ENCODE data around the gene CD59.
"Not testable (repeated sequence)": the region's sequence is repeated elsewhere in the genome, so short reads cannot be mapped to it uniquely, and the experiment has no call there.

Gene CD59

GRCh38 chr11:33722590-33723234 is 13.5 kb downstream of the CD59 start:
- intact Hi-C loops (cut with DNase I), result no loop called here
- DNase-seq, result no peak

GRCh38 chr11:33721984-33722383 is 14.2 kb downstream of the CD59 start:
- intact Hi-C loops (cut with DNase I), result no loop called here
- no peak for DNase-seq

DNA sequence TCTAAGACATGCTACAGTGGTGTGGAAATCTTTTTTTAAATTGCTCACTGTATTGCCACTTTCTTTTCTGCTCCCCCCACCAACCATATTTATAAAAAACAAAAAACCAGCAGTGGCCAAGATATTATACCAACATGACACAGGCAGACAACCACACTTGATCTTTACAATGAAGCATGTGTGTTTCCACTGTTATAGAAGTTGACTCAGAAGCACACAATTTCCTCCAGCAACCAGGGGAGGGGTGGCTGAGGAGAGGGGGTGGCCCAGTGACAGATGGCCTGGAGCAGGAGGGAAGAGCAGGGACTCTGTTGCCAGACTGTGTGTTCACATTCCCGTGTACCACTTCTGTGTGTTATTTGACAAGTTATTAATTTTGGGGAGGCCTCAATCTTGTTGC is 14.8 kb downstream of the CD59 start:
- no peak for DNase-seq
- intact Hi-C loops (cut with DNase I), result no loop called here

DNA sequence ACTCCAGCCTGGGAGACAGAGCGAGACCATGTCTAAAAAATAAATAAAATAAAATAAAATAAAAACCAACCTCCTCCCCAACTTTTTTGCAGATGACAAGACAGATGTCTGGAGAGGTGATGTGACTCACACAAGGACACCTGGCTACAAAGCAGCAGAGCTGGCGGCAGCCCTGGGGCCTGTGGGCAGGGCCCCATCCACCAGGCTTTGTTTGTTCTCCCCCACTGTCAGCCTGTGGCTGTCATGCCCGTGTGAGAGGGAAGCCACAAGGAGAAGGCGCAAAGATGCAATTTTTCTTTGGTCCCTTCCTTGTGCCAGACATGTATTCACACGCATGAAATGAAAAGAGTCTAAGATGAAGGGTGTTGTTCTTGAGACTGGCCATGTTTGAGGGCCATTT is 16.6 kb downstream of the CD59 start:
- intact Hi-C loops (cut with DNase I), result no loop called here

DNA sequence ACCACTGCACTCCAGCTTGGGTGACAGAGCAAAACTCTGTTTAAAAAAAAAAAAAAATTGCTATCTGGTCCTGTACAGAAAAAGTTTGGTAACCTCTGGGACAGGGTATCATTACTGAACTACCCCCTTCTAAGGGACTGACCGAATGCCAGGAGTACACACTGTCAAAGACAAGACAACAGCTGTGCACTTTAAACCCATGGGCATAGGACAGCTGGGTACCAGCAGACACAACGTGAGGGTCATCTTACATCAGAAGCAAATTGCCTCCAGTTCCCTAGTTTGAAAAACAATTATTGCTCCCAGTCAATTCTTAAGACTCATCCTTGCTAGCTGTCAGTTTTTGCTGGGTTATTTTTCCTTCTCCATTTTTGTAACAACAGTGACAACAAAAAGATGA is 17.8 kb downstream of the CD59 start:
- DNase-seq, result no peak
- intact Hi-C loops (cut with DNase I), result no loop called here

More for the DNA sequence above, 16.6 kb downstream of the CD59 start:
- no peak for DNase-seq

DNA sequence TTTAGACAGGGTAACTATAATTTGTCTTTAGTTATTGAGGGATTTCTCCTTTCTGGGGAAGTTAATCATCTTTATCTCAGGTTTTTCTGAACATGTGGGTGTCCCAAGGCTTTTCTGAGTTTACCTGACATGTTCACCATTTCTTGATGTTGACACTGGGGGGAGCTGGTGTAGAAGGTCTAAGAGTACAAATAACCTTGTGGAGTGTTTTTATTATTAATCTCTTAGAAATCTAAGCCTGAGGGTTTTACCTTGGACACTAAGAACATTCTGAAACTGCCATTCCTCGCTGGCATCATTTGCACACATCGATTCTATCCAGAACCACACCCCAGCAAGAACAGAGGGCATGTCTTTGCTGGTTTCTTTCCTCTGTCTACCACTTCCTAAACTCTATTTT is 20.0 kb downstream of the CD59 start:
- DNase-seq, result peak in 6 of 42 donors; percentile 35 to 67 (median 45)
- intact Hi-C loops (cut with DNase I), result no loop called here

GRCh38 chr11:33713856-33714398 is 22.3 kb downstream of the CD59 start:
- no peak for DNase-seq
- intact Hi-C loops (cut with DNase I), result no loop called here

GRCh38 chr11:33713151-33713855 is 22.9 kb downstream of the CD59 start:
- no peak for DNase-seq
- intact Hi-C loops (cut with DNase I), result no loop called here

GRCh38 chr11:33712436-33712835 is 23.8 kb downstream of the CD59 start:
- intact Hi-C loops (cut with DNase I), result no loop called here
- no peak for DNase-seq

DNA sequence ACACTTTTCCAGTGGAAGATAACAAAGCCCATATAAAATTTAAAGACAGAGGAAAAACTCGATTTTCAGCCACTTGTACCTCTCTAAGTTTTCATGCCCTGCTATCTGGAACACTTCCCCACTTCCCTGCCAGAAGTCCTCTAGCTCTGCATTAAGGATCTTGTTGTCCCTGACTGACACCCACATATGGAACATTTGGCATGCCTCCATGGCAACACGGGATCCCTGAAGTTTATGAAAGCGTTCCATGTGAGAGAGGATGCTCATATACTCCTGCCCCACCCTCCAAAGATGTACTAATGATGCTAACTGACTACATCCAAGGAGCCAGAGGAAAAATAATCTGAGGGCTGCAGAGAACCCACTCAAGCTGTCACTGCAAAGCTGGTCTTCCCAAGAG is 26.8 kb downstream of the CD59 start:
- DNase-seq, result peak in 18 of 42 donors; percentile 19 to 68 (median 49)
- intact Hi-C loops (cut with DNase I), result no loop called here

- DNase-seq, result peak in 1 of 42 donors; percentile 9
- intact Hi-C loops (cut with DNase I), result no loop called here
These were observed 27.2 kb downstream of the CD59 start for GRCh38 chr11:33708985-33709384.

DNA sequence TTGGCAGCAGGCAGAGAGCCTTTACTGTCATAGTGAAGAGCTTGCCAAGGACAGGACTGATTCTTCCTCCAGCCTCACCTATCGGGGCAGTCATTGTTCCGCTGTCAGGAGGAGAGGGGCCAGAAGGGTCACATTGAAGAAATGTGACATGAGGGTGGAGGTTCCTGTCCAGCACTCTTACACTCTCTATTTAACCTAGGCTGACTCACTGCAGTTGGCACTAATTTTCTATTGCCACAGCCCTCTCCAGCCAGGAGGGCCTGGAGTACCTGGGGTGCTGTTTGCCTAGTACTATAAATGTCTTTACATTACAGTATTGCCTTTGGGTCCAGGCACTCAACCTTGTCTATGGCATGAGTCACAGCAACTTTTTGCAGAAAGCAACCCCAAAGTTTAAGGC is 28.4 kb downstream of the CD59 start:
- intact Hi-C loops (cut with DNase I), result not testable (repeated sequence)

GRCh38 chr11:33706966-33707365 is 29.3 kb downstream of the CD59 start:
- no peak for DNase-seq
- intact Hi-C loops (cut with DNase I), result no loop called here

More for the DNA sequence above, 28.4 kb downstream of the CD59 start:
- not testable (repeated sequence) for DNase-seq

DNA sequence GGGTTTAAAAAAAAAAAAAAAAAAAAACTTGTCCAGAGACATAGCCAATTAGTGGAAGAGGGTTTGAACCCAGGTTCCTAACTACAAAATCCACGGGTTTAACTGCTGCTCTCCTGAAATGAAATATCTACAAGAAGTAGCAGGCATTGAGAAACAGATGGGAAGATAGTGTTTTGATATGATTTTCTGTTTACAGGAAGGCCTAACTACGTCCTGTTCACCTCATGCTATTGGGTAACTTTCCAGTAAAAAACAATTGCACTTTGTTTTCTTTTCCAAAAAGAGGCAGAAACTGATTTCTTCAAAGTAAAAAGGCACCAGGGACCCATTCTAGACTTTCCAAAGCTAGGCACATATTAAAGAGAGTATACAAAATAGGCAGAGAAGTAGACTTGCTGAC is 29.7 kb downstream of the CD59 start:
- intact Hi-C loops (cut with DNase I), result no loop called here
- DNase-seq, result no peak

DNA sequence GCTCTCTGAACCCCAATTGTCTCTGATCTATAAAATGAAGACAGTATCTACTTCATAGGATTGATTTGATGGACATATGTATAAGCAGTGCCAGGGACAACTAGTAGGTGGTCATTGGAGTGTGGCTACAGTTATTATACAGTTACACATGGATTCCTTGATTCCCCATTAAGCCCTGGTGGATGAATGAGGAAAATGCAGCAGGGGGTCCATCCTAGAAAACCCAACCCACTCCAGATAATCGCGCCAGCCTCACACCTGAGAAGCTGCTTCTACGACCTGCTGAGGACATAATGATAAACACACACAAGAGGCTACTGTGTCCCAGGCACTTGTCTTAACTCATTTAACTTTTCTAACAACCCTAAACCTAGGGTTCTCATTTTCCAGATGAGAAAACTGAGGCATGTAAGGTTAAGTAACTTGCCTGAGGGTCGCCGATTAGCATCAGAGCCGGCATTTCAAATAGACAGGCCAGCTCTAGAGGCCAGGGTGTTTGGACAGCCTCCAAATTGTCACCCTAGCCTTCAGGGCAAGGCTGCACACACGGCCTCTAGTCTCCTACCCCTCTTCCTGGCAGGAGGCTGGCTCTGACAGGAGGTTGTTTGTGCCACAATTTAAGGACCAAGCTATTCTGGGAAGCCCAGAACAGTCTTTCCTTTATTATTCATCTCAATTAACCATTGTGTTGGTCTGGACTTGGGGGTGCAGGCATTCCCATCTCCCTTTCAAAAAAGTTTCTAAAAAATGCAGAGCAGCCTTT is 31.8 kb downstream of the CD59 start:
- intact Hi-C loops (cut with DNase I), result loop anchor here (5.0 kb wide), 1 partner anchor 33 kb away; the partner anchor contains the start of gene CD59
- DNase-seq, result peak in 22 of 42 donors; percentile 13 to 83 (median 51)

- DNase-seq, result no peak
- intact Hi-C loops (cut with DNase I), result loop anchor here (5.0 kb wide), 1 partner anchor 34 kb away; the partner anchor contains the start of gene CD59
These were observed 32.4 kb downstream of the CD59 start for GRCh38 chr11:33703788-33704187.

GRCh38 chr11:33703234-33703633 is 33.0 kb downstream of the CD59 start:
- no peak for DNase-seq
- intact Hi-C loops (cut with DNase I), result loop anchor here (5.0 kb wide), 1 partner anchor 34 kb away; the partner anchor contains the start of gene CD59

- intact Hi-C loops (cut with DNase I), result loop anchor here (5.0 kb wide), 1 partner anchor 36 kb away; the partner anchor contains the start of gene CD59
- DNase-seq, result peak in 28 of 42 donors; percentile 22 to 87 (median 62)
These were observed 34.7 kb downstream of the CD59 start for GRCh38 chr11:33701302-33702230.
